ENCODE measurements around the gene MAGI1. TPM values are rescaled to one million over a fixed set of nuclear protein-coding genes. Genes with fewer than 3 reads are reported as not detected.

The MAGI1 gene
- total RNA-seq, 1 donor: 13.0 TPM

DNA sequence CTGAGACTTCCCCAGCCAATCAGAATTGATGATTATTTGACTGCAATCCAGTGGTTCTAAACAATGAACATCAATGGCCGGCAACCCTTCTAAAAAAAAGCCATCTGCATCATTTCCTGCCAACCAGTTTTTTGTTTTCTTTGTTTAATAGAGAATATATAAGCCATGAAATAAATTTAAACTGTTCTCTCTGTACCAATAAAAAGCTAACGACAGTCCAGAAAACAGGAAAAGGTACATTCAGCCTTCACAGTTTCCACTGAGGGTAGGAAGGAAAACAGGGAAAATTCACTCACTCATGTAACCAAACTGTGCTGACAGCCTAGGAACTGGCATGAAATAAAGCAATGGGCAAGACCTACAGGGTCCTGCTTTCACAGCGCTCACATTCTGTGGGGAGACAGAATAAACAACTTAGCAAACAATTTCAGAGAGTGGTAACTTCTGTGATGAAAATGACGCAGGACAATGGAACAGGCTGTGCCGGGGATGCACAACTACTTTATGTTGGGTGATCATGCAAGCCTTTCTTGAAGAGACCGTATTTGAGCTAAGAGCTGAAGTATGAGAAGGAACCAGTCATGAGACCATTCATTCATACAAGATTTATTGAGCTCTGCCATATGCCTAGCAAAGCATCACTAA is 630.1 kb downstream of the MAGI1 start:
- TF ChIP-seq, protein P1, sequence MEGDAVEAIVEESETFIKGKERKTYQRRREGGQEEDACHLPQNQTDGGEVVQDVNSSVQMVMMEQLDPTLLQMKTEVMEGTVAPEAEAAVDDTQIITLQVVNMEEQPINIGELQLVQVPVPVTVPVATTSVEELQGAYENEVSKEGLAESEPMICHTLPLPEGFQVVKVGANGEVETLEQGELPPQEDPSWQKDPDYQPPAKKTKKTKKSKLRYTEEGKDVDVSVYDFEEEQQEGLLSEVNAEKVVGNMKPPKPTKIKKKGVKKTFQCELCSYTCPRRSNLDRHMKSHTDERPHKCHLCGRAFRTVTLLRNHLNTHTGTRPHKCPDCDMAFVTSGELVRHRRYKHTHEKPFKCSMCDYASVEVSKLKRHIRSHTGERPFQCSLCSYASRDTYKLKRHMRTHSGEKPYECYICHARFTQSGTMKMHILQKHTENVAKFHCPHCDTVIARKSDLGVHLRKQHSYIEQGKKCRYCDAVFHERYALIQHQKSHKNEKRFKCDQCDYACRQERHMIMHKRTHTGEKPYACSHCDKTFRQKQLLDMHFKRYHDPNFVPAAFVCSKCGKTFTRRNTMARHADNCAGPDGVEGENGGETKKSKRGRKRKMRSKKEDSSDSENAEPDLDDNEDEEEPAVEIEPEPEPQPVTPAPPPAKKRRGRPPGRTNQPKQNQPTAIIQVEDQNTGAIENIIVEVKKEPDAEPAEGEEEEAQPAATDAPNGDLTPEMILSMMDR (IDR thresholded peaks at IDR 0.05; ENCODE audit: insufficient read depth, low read length): no peak
- H3K4me3 ChIP-seq (ENCODE audit: low read depth, low read length): no peak overlapping the region
- DNase-seq (ENCODE audit: low read depth): no peak

DNA sequence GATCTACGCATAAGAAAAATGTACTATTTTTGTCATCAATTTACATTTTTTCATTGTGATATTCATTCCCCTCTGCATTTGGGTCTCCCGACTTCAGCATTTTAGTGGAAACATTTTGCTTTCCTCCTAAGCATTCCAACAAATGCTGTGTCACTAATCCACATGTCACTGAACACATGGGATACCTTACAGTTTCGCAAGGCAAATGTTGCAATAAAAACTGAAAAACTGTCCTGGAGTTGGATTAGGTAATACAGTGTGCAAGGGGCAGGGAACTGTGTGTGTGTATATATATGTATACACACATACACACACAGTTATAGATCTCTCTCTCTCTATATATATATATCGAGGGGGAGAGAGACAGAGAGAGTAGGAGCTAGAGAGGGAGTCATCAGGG is 632.2 kb downstream of the MAGI1 start:
- H3K4me3 ChIP-seq (ENCODE audit: low read depth, low read length): no peak overlapping the region
- TF ChIP-seq, protein P1 (IDR thresholded peaks at IDR 0.05; ENCODE audit: insufficient read depth, low read length): no peak
- DNase-seq (ENCODE audit: low read depth): peak; percentile 35

DNA sequence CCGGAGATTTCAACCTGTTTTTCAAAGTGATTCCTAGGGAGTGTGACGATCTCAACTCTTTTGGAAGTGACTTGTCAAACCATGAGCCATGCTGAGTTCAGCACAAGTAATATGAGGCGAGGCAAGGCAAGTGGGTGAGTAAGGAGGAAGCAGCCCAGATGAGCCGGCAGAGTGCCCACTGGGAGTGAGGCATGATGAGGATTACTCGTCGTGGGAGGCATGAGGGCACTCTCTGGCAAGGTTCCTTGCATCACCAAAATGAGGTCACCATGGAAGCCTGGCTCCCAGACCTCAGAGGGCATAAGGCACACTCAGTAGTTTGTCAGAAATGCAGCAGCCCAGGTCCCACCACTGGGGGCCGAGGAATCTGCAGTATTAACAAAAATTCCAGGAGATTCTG is 636.1 kb downstream of the MAGI1 start:
- peak; percentile 69 for DNase-seq (ENCODE audit: low read depth)
- TF ChIP-seq, protein P1 (IDR thresholded peaks at IDR 0.05; ENCODE audit: insufficient read depth, low read length): no peak
- no peak overlapping the region for H3K4me3 ChIP-seq (ENCODE audit: low read depth, low read length)

DNA sequence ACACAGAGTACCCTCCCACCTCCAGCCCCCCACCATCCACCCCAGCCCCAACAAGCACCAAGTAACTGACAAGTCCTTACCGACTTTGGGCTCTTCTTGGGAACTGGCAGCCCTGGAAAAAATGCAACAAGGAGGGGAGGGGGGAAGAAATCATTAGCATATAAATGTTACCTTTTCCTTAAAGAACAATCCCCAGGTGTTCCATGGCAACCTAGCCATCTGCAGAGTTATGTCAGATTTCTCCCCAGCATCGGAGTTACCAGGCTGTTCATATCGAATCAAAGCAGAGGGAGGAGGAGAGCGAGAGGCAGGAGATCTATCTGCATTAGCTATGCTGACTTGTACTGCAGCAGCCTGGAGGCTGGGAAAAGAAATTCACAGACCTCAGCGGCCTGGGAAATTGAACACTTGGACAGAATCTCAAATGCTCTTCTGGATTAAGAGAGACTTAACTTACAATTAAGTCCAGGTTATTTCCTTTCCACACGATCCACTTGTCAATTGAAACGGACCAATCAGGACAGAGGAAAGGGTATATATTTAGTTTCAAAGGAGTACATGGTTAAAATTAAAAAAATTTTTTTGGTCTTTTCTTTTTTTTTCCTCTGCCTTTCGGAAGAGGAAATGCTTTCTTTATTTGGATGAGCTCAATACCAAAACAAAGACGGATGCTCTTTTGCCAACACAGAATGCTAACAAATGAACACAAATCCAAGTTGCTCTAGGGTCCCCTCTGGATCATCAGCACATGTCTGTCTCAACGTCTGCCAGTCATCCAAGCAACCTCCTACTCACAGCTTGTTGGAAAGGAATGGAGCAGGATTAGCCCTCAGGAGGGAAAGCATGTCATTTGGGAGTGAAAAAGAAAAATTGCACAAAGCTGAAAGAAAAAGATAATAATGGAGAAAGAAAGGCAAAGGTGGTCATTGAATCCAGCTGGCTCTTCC is 637.1 kb downstream of the MAGI1 start:
- DNase-seq (ENCODE audit: low read depth): no peak
- no peak overlapping the region for H3K4me3 ChIP-seq (ENCODE audit: low read depth, low read length)
- TF ChIP-seq, protein P1 (IDR thresholded peaks at IDR 0.05; ENCODE audit: insufficient read depth, low read length): no peak

DNA sequence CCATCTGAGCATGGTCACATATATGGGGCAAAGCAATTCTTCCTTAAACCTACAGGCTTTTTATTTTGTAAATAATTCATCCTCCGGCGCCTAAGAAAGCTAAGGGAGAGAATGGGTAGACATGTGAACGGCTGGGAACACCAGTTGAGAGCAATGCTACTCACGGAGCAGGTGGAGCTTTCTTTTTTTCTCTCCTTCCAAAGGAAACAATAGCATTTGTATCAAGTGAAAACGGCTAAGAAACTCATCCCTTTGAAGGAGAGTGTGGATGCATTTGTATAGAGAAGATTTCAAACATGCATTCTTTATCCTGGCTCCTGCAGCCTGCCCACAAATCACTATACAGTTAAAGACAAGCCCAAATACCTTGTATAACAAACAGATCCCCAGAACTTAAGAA is 637.8 kb downstream of the MAGI1 start:
- TF ChIP-seq, protein P1 (IDR thresholded peaks at IDR 0.05; ENCODE audit: insufficient read depth, low read length): no peak
- no peak for DNase-seq (ENCODE audit: low read depth)
- H3K4me3 ChIP-seq (ENCODE audit: low read depth, low read length): no peak overlapping the region

DNA sequence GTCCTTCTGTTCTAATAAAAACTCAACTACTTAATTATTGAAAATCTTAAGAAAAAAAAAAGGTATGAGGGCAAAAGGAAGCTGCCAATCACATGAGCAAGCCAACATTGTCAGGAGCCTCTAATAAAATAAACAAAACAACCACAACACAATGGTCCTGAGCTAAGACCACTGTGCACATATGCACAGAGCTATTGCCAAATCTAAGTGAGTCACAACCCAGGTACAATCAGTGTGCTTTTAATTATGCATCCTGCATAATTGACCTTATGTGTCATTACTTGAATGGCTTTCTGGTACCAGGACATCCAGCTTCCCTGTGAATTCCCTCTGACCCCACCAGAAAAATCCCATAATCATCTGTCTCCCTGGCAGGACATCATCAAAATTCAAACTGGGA is 639.8 kb downstream of the MAGI1 start:
- no peak overlapping the region for H3K4me3 ChIP-seq (ENCODE audit: low read depth, low read length)
- no peak for DNase-seq (ENCODE audit: low read depth)
- TF ChIP-seq, protein P1 (IDR thresholded peaks at IDR 0.05; ENCODE audit: insufficient read depth, low read length): no peak
